SK-N-SH (cell line): Measurements from ENCODE around the gene MSH6. TPM values are rescaled to one million over a fixed set of nuclear protein-coding genes. Genes with fewer than 3 reads are reported as not detected.

Source experiments
- CTCF ChIA-PET: fragments of 300-600, 350-600 bp; formaldehyde crosslinking; extraction: SDS; loops from one replicate; lab custom pipeline; 2021; lab: Yijun Ruan, JAX
- POLR2A ChIA-PET: fragments of 350-600 bp; sonication (Branson Sonifier 250); formaldehyde crosslinking; extraction: SDS; loops from one replicate; lab custom pipeline; 2020; ENCODE audit warnings: antibody characterized with exemption, inconsistent platforms; lab: Yijun Ruan, JAX
- DNase-seq: peaks from one replicate; pipeline ENCODE4 v3.0.0; 2012
- H2AFZ ChIP-seq: fragments of 200-600 bp; sonication (generic); 2 replicates; pipeline ENCODE4 v1.8.1; 2016; ENCODE audit warnings: antibody characterized with exemption, mild to moderate bottlenecking, low read depth
- H3F3A ChIP-seq: fragments of 200-600 bp; sonication (generic); replicated peaks from 2 replicates; pipeline ENCODE3; 2016; ENCODE audit warnings: antibody characterized with exemption, mild to moderate bottlenecking; ENCODE audit not compliant: insufficient read depth
- H3K27ac ChIP-seq, 2 experiments: fragments of 200-500 bp in 1 of 2; fragments of 200-600 bp in 1 of 2; sonication (Bioruptor generic) in 1 of 2; sonication (generic), shearing (Covaris generic) in 1 of 2; 2 replicates each; pipeline versions ENCODE4 v1.5.1 to v1.6.1; 2014 to 2016; ENCODE audit warnings: low read depth in 2 of 2, inconsistent platforms in 1 of 2, low read length in 1 of 2, mild to moderate bottlenecking in 1 of 2, mixed read lengths in 1 of 2
- H3K27me3 ChIP-seq: fragments of 200-600 bp; sonication (generic), shearing (Covaris generic); 2 replicates; pipeline ENCODE4 v1.6.1; 2016; ENCODE audit warnings: mixed run types; ENCODE audit not compliant: insufficient read depth
- H3K36me3 ChIP-seq, 2 experiments: fragments of 200-500 bp in 1 of 2; fragments of 200-600 bp in 1 of 2; sonication (Bioruptor generic) in 1 of 2; sonication (generic) in 1 of 2; replicated peaks in 1 of 2; 2 replicates each; pipeline versions ENCODE3 to v1.5.1; 2014 to 2016; ENCODE audit warnings: low read length in 1 of 2, mild to moderate bottlenecking in 1 of 2; ENCODE audit not compliant: insufficient read depth in 2 of 2, control insufficient read depth in 1 of 2
- H3K4me1 ChIP-seq, 2 experiments: fragments of 200-500 bp in 1 of 2; fragments of 200-600 bp in 1 of 2; sonication (Bioruptor generic) in 1 of 2; sonication (generic), shearing (Covaris generic) in 1 of 2; 2 replicates each; pipeline versions ENCODE4 v1.5.1 to v1.6.1; 2014 to 2016; ENCODE audit warnings: low read depth in 1 of 2, low read length in 1 of 2, mixed run types in 1 of 2; ENCODE audit not compliant: insufficient read depth in 2 of 2, control insufficient read depth in 1 of 2
- H3K4me2 ChIP-seq: fragments of 200-600 bp; sonication (generic), shearing (Covaris generic); 2 replicates; pipeline ENCODE4 v1.6.1; 2017; ENCODE audit warnings: mixed run types
- H3K4me3 ChIP-seq, 2 experiments: fragments of 200-500 bp in 1 of 2; fragments of 200-600 bp in 1 of 2; sonication (Bioruptor generic) in 1 of 2; sonication (generic), shearing (Covaris generic) in 1 of 2; 2 replicates each; pipeline versions ENCODE4 v1.5.1 to v1.8.1; 2014 to 2016; ENCODE audit warnings: low read depth in 2 of 2, inconsistent platforms in 1 of 2, low read length in 1 of 2, mild to moderate bottlenecking in 1 of 2, mixed read lengths in 1 of 2, moderate library complexity in 1 of 2
- H3K79me2 ChIP-seq: fragments of 200-600 bp; sonication (generic); 2 replicates; pipeline ENCODE4 v1.8.1; 2017; ENCODE audit warnings: mild to moderate bottlenecking; ENCODE audit not compliant: insufficient read depth
- H3K9ac ChIP-seq: fragments of 200-600 bp; sonication (generic); 2 replicates; pipeline ENCODE4 v1.6.1; 2017; ENCODE audit warnings: mixed run types
- H3K9me2 ChIP-seq: fragments of 200-600 bp; sonication (generic); 2 replicates; pipeline ENCODE4 v1.6.1; 2017; ENCODE audit warnings: mixed run types
- H3K9me3 ChIP-seq: fragments of 200-600 bp; sonication (generic); 2 replicates; pipeline ENCODE4 v1.6.1; 2017; ENCODE audit warnings: mixed run types, mild to moderate bottlenecking, moderate library complexity
- H4K20me1 ChIP-seq: fragments of 200-600 bp; sonication (generic); 2 replicates; pipeline ENCODE4 v1.6.1; 2017; ENCODE audit warnings: mild to moderate bottlenecking, mixed run types; ENCODE audit not compliant: insufficient read depth
- CHD2 ChIP-seq: fragments of 150-350 bp; IDR thresholded peaks from 2 replicates; pipeline ENCODE4 v1.6.1; 2018; ENCODE audit warnings: low read length; ENCODE audit not compliant: partially characterized antibody
- EZH2phosphoT487 ChIP-seq: fragments of 200-600 bp; sonication (generic); IDR thresholded peaks from 2 replicates; pipeline ENCODE4 v1.6.1; 2017; ENCODE audit warnings: low read depth, mixed run types, mild to moderate bottlenecking, antibody characterized with exemption, moderate library complexity, borderline replicate concordance
- FOSL2 ChIP-seq: IDR thresholded peaks from 2 replicates; pipeline ENCODE4 v1.4.0; 2012; ENCODE audit warnings: low read depth, mild to moderate bottlenecking, moderate library complexity, borderline replicate concordance
- FOXJ3 ChIP-seq: sonication (generic); formaldehyde crosslinking; IDR thresholded peaks from 2 replicates; pipeline ENCODE4 v1.5.1; 2020; ENCODE audit warnings: mild to moderate bottlenecking, missing genetic modification reagents
- FOXM1 ChIP-seq: IDR thresholded peaks from 2 replicates; pipeline ENCODE4 v1.4.0; 2012; ENCODE audit warnings: low read depth, mild to moderate bottlenecking
- GABPA ChIP-seq: IDR thresholded peaks from 2 replicates; pipeline ENCODE4 v1.4.0; 2012; ENCODE audit warnings: low read depth, mild to moderate bottlenecking
- GATA2 ChIP-seq: sonication (generic); formaldehyde crosslinking; IDR thresholded peaks from 2 replicates; pipeline ENCODE4 v1.5.0; 2020; ENCODE audit warnings: mild to moderate bottlenecking, missing genetic modification reagents
- MXI1 ChIP-seq: IDR thresholded peaks from 2 replicates; pipeline ENCODE4 v1.6.1; 2012; ENCODE audit warnings: mild to moderate bottlenecking, low read depth, low read length, improper control_type of control experiment
- NRF1 ChIP-seq: IDR thresholded peaks from 2 replicates; pipeline ENCODE4 v1.6.1; 2012; ENCODE audit warnings: low read depth, mild to moderate bottlenecking, low read length
- POLR2AphosphoS5 ChIP-seq: IDR thresholded peaks from 2 replicates; pipeline ENCODE4 v1.6.1; 2012; ENCODE audit warnings: low read depth, low read length
- RAD21 ChIP-seq: IDR thresholded peaks from 2 replicates; pipeline ENCODE4 v1.6.1; 2012; ENCODE audit warnings: mild to moderate bottlenecking, low read length
- RXRA ChIP-seq: IDR thresholded peaks from 2 replicates; pipeline ENCODE4 v1.4.0; 2012; ENCODE audit warnings: low read depth, mild to moderate bottlenecking, borderline replicate concordance
- SMC3 ChIP-seq: IDR thresholded peaks from 2 replicates; pipeline ENCODE4 v1.6.1; 2012; ENCODE audit warnings: low read depth, low read length, improper control_type of control experiment
- TAF1 ChIP-seq: IDR thresholded peaks from 2 replicates; pipeline ENCODE4 v1.6.1; 2012; ENCODE audit warnings: low read depth, mild to moderate bottlenecking, low read length, moderate library complexity, borderline replicate concordance
- TCF12 ChIP-seq: IDR thresholded peaks from 2 replicates; pipeline ENCODE4 v1.4.0; 2012
- WGBS: methylation state at CpG from one replicate; pipeline ENCODE4 v1.1.6; 2017; ENCODE audit warnings: low lambda C conversion rate; 5-methylcytosine and 5-hydroxymethylcytosine counted together
- polyA plus RNA-seq, 3 experiments: library from polyadenylated mRNA; depleted of rRNA; stranded (reverse); fragments of >200 nt; gene quantifications; 2 replicates each; pipeline ENCODE4 v1.2.3, GENCODE V29; 2012
- TF ChIP-seq, protein P1 (sequence below): fragments of 150-350 bp; IDR thresholded peaks from 2 replicates; pipeline ENCODE4 v1.6.1; 2017; ENCODE audit warnings: antibody characterized with exemption, low read length, low read depth, borderline replicate concordance
- TF ChIP-seq, protein P2 (sequence below): fragments of 150-350 bp; IDR thresholded peaks from 2 replicates; pipeline ENCODE4 v1.6.1; 2016; ENCODE audit warnings: mild to moderate bottlenecking, low read depth, low read length
- TF ChIP-seq, protein P3 (sequence below): IDR thresholded peaks from 2 replicates; pipeline ENCODE4 v1.6.1; 2012; ENCODE audit warnings: mild to moderate bottlenecking, low read depth, low read length, moderate library complexity
- TF ChIP-seq, protein P4 (sequence below): IDR thresholded peaks from 2 replicates; pipeline ENCODE4 v1.4.0; 2012; ENCODE audit warnings: low read depth

The MSH6 gene
- polyA plus RNA-seq, 1 of the 3 experiments (the other 2 are of a cell fraction), result 16.4 TPM

DNA sequence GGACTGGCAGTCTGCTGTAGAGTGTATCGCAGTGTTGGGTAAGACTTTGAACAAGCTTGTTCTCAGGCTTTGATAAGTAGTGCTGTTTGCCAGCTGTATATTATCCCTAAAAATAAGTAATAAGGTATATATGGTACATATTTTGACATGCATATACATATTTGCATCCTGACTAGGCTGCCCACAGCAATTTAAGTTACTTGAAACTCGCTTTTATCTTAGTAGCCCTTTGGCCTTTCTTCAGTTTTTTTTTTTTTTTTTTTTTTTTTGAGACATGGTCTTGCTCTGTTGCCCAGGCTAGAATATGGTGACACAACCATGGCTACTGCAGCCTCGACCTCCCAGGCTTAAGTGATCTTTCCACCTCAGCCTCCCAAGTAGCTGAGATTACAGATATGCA lies 18.2 kb downstream of the MSH6 start (continued):
- TF ChIP-seq GATA2, result no peak
- TF ChIP-seq, protein P1, sequence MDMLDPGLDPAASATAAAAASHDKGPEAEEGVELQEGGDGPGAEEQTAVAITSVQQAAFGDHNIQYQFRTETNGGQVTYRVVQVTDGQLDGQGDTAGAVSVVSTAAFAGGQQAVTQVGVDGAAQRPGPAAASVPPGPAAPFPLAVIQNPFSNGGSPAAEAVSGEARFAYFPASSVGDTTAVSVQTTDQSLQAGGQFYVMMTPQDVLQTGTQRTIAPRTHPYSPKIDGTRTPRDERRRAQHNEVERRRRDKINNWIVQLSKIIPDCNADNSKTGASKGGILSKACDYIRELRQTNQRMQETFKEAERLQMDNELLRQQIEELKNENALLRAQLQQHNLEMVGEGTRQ, result no peak

DNA sequence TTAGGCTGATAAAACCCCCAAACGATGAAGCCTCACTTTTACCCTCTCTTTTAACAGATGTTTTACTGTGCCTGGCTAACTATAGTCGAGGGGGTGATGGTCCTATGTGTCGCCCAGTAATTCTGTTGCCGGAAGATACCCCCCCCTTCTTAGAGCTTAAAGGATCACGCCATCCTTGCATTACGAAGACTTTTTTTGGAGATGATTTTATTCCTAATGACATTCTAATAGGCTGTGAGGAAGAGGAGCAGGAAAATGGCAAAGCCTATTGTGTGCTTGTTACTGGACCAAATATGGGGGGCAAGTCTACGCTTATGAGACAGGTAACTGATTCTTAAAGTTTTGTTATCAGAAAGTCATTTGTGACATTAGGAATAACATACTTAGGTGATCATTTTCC lies 20.4 kb downstream of the MSH6 start:
- POLR2A ChIA-PET, result no interaction called here

More for the DNA sequence above, 20.4 kb downstream of the MSH6 start:
- Histone ChIP-seq H2AFZ (no peak overlapping the region), H3K4me3 (no peak overlapping the region; a peak in 1 of 4 replicates), H3K27me3 (no peaks in the 10 kb centered on the region), H3K27ac (no peak overlapping the region), H3K9me2 (no peaks in the 10 kb centered on the region), H3K9ac (no peak overlapping the region), H3K4me2 (no peak overlapping the region), H3K9me3 (peaks cover 6% of the 10 kb centered on the region; the same call in 1 of the 2 replicates), H3F3A (peaks cover 46% of the 10 kb centered on the region), H3K4me1 (peaks cover 0 to 6% of the 10 kb centered on the region in 2 experiments; a peak in 1 of 4 replicates), H4K20me1 (peaks cover 16% of the 10 kb centered on the region), H3K36me3 (peaks cover 91 to 97% of the 10 kb centered on the region in 2 experiments), H3K79me2 (peaks cover 73% of the 10 kb centered on the region)
- CTCF ChIA-PET, result interaction anchor here (0.7 kb wide), 1 partner anchor 54 kb away, joined by 3 read pairs; no protein-coding TSS in a partner anchor
- 95% methylated on average over 7 of the region's 7 CpGs for WGBS
- TF ChIP-seq RAD21 (no peak), CHD2 (no peak), EZH2phosphoT487 (no peak), GABPA (no peak), TCF12 (no peak), RXRA (no peak), FOSL2 (no peak), GATA2 (no peak), FOXM1 (no peak), FOXJ3 (CRISPR knock-in tag) (no peak), TAF1 (no peak), SMC3 (no peak), MXI1 (no peak), NRF1 (no peak), POLR2AphosphoS5 (no peak)
- TF ChIP-seq, protein P2, sequence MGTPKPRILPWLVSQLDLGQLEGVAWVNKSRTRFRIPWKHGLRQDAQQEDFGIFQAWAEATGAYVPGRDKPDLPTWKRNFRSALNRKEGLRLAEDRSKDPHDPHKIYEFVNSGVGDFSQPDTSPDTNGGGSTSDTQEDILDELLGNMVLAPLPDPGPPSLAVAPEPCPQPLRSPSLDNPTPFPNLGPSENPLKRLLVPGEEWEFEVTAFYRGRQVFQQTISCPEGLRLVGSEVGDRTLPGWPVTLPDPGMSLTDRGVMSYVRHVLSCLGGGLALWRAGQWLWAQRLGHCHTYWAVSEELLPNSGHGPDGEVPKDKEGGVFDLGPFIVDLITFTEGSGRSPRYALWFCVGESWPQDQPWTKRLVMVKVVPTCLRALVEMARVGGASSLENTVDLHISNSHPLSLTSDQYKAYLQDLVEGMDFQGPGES, result no peak
- TF ChIP-seq, protein P3, sequence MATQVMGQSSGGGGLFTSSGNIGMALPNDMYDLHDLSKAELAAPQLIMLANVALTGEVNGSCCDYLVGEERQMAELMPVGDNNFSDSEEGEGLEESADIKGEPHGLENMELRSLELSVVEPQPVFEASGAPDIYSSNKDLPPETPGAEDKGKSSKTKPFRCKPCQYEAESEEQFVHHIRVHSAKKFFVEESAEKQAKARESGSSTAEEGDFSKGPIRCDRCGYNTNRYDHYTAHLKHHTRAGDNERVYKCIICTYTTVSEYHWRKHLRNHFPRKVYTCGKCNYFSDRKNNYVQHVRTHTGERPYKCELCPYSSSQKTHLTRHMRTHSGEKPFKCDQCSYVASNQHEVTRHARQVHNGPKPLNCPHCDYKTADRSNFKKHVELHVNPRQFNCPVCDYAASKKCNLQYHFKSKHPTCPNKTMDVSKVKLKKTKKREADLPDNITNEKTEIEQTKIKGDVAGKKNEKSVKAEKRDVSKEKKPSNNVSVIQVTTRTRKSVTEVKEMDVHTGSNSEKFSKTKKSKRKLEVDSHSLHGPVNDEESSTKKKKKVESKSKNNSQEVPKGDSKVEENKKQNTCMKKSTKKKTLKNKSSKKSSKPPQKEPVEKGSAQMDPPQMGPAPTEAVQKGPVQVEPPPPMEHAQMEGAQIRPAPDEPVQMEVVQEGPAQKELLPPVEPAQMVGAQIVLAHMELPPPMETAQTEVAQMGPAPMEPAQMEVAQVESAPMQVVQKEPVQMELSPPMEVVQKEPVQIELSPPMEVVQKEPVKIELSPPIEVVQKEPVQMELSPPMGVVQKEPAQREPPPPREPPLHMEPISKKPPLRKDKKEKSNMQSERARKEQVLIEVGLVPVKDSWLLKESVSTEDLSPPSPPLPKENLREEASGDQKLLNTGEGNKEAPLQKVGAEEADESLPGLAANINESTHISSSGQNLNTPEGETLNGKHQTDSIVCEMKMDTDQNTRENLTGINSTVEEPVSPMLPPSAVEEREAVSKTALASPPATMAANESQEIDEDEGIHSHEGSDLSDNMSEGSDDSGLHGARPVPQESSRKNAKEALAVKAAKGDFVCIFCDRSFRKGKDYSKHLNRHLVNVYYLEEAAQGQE, result no peak
- TF ChIP-seq, protein P4, sequence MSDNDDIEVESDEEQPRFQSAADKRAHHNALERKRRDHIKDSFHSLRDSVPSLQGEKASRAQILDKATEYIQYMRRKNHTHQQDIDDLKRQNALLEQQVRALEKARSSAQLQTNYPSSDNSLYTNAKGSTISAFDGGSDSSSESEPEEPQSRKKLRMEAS, result no peak
- DNase-seq, result no peak
